Transverse colon (tissue), 4 donors: ENCODE results near the gene RMDN2. TPM values are rescaled to one million over a fixed set of nuclear protein-coding genes. Genes with fewer than 3 reads are reported as not detected.

Source experiments
- DNase-seq: peaks from one replicate; pipeline ENCODE4 v3.0.0-alpha.2; 2019
- H3K27ac ChIP-seq, 4 donors: fragments of 200-600 bp; sonication (generic); 2 replicates each; pipeline ENCODE4 v1.5.1; 2016 to 2018; ENCODE audit warnings: inconsistent platforms in 4 of 4
- H3K27me3 ChIP-seq: fragments of 200-600 bp; sonication (generic); 2 replicates; pipeline ENCODE4 v1.5.1; 2017; ENCODE audit warnings: inconsistent platforms
- H3K36me3 ChIP-seq, 4 donors: fragments of 200-600 bp; sonication (generic); 2 replicates each; pipeline ENCODE4 v1.5.1; 2017 to 2019; ENCODE audit warnings: inconsistent platforms in 4 of 4
- H3K4me1 ChIP-seq, 4 donors: fragments of 200-600 bp; sonication (generic); 2 replicates each; pipeline ENCODE4 v1.5.1; 2017 to 2020; ENCODE audit warnings: inconsistent platforms in 4 of 4
- H3K4me3 ChIP-seq, 4 donors: fragments of 200-600 bp; sonication (generic); 1 replicate in 1 of 4; 2 replicates in 3 of 4; pipeline versions ENCODE4 v1.5.1 to v1.6.1; 2017 to 2019; ENCODE audit warnings: inconsistent platforms in 4 of 4
- H3K9me3 ChIP-seq, 2 donors: fragments of 200-600 bp; sonication (generic); 2 replicates each; pipeline ENCODE4 v1.5.1; 2017 to 2019; ENCODE audit warnings: inconsistent platforms in 2 of 2
- CTCF ChIP-seq, 5 experiments: fragments of 200-600 bp in 3 of 5; fragments of 450-650 bp in 2 of 5; sonication (generic) in 3 of 5; IDR thresholded peaks; 1 replicate in 2 of 5; 2 replicates in 3 of 5; pipeline ENCODE4 v1.5.1; 2016 to 2017; ENCODE audit warnings: antibody characterized with exemption in 5 of 5, inconsistent platforms in 3 of 5, mild to moderate bottlenecking in 2 of 5, moderate library complexity in 1 of 5
- EP300 ChIP-seq: sonication (generic); formaldehyde crosslinking; IDR thresholded peaks from one replicate; pipeline ENCODE4 v1.6.1; 2017; ENCODE audit warnings: antibody characterized with exemption, low read depth
- POLR2A ChIP-seq: fragments of 450-650 bp; IDR thresholded peaks from one replicate; pipeline ENCODE4 v1.6.1; 2016; ENCODE audit warnings: antibody characterized with exemption, mild to moderate bottlenecking, moderate library complexity
- POLR2AphosphoS5 ChIP-seq, 3 donors: sonication (generic); formaldehyde crosslinking; IDR thresholded peaks; one replicate each; pipeline ENCODE4 v1.6.1; 2016; ENCODE audit warnings: antibody characterized with exemption in 3 of 3
- whole genome bisulfite sequencing, 2 donors: methylation state at CpG; one replicate each; pipeline ENCODE4 v1.1.5; 2018; ENCODE audit warnings: low coverage in 1 of 2; 5-methylcytosine and 5-hydroxymethylcytosine counted together
- in situ Hi-C, 4 donors: fragments of 200-750 bp; cut with MboI; loops; one replicate each; pipeline versions ENCODE4 v1.15.0 to v1.15.1; 2017; ENCODE audit warnings: low sequenced_read_pairs in 3 of 4, low pct_ligation_motif_present in 1 of 4, low pct_unique_long_range_greater_than_20kb in 1 of 4
- intact Hi-C: fragments of 100-400 bp; cut with DNase I; formaldehyde crosslinking; loops from one replicate; pipeline ENCODE4 v1.15.1; 2023; ENCODE audit warnings: low total_unique reads
- total RNA-seq, 4 donors: library from RNA; depleted of rRNA; stranded (reverse); fragments of >200 nt; gene quantifications; one replicate each; pipeline ENCODE4 v1.1.0, GENCODE V29; 2016

Gene RMDN2
- total RNA-seq, 4 donors from 2014 or later: 12.3 to 48.3 (median 28.9) TPM

DNA sequence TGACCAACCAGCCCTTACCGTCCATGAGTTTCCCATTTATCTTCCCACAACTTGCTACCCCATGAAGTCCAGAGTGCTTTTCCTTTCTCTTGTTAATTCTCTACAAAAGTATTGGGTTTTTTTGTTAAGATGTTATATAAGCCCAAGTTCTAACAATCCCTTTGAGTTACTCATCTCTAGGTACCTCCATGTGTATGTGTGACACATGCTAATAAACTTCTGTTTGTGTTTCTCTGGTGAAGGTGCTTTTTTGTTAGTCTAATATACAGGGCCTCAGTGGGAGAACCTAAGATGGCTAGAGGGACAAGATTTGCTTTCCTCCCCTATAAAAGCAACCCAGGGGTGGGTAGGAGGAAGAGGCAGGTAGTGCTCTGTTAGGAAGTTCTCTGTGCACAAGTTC is 31.8 kb upstream of the RMDN2 start:
- H3K4me1 ChIP-seq: peaks cover 6 to 30% (median 12%) of the 10 kb centered on the region in 4 donors
- no peaks in the 10 kb centered on the region for H3K36me3 ChIP-seq
- no peaks in the 10 kb centered on the region for H3K9me3 ChIP-seq
- WGBS, 2 donors: 92 to 97% methylated on average over 1 of the region's 1 CpG
- no peak for DNase-seq
- no peak overlapping the region for H3K4me3 ChIP-seq
- no peak for TF ChIP-seq POLR2A
- intact Hi-C loops (no loop called here), in situ Hi-C loops (loop anchor here in 2 of 4 donors (25.0 kb wide), 1 partner anchor 731 kb away; the partner anchor contains the start of gene EIF2AK2 (in 2 of the 2))
- no peaks in the 10 kb centered on the region for H3K27me3 ChIP-seq
- H3K27ac ChIP-seq: no peak overlapping the region

GRCh38 chr2:37894047-37894446 is 31.0 kb upstream of the RMDN2 start:
- in situ Hi-C loops (loop anchor here in 2 of 4 donors (25.0 kb wide), 1 partner anchor 732 kb away; the partner anchor contains the start of gene EIF2AK2 (in 2 of the 2)), intact Hi-C loops (no loop called here)
- DNase-seq: no peak
- Histone ChIP-seq H3K36me3 (no peaks in the 10 kb centered on the region), H3K4me3 (no peak overlapping the region), H3K27me3 (no peaks in the 10 kb centered on the region), H3K27ac (no peak overlapping the region), H3K9me3 (no peaks in the 10 kb centered on the region), H3K4me1 (peaks cover 6 to 30% (median 12%) of the 10 kb centered on the region in 4 donors)
- TF ChIP-seq EP300 (no peak), CTCF (IDR thresholded peaks at IDR 0.05) (no peak), POLR2AphosphoS5 (IDR thresholded peaks at IDR 0.05) (no peak), POLR2A (no peak)
- 91% methylated on average over 7 of the region's 7 CpGs; no CpG with 5 or more reads in 1 of the 2 donors for WGBS, 2 donors

DNA sequence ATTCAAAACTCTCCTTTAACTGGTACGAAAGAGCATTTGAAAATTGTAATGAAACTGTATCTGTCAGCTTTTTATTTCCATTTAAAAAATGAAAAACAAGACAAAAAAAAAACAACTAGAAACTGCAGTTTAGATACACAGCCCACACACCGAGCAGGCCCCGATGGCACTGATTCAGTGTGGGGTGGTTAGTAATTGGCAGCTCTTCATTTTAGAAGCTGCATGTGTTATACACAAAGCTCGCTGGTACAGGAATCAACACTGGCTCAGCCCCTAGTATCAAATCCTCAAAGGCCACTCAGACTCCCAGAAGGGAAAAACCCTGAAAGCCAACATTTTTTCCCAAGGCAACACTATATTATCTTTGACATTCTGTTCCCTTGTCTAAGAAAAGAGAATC is 30.5 kb upstream of the RMDN2 start:
- intact Hi-C loops (no loop called here), in situ Hi-C loops (loop anchor here in 2 of 4 donors (25.0 kb wide), 1 partner anchor 732 kb away; the partner anchor contains the start of gene EIF2AK2 (in 2 of the 2))
- no peaks in the 10 kb centered on the region for H3K27me3 ChIP-seq
- WGBS, 2 donors: 67 to 72% methylated on average over 4 of the region's 4 CpGs
- peaks cover 6 to 30% (median 12%) of the 10 kb centered on the region in 4 donors for H3K4me1 ChIP-seq
- no peak for TF ChIP-seq POLR2AphosphoS5 (IDR thresholded peaks at IDR 0.05)
- TF ChIP-seq CTCF (IDR thresholded peaks at IDR 0.05): no peak
- no peak for TF ChIP-seq EP300
- no peak for TF ChIP-seq POLR2A
- no peak for DNase-seq
- no peaks in the 10 kb centered on the region for H3K9me3 ChIP-seq
- no peaks in the 10 kb centered on the region for H3K36me3 ChIP-seq
- no peak overlapping the region for H3K4me3 ChIP-seq
- no peak overlapping the region for H3K27ac ChIP-seq

DNA sequence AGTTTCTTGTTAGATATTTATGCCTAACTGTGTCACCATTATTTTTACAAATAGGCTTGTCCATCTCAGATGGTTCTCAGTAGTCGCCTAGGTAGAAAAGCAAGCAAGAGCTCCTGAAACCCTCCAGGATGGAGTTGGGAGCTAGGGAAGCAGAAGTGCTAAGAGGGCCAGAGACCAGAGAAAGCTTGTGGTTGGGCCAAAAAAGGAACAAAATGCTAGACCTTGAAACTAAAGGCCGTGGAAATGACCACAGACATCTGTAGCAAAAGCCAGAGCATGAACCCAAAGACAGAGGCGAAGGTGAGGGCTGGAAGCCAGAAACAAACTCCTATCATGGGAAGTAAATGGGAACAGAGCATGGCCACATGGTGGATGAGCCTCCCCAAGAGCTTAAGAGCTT is 29.9 kb upstream of the RMDN2 start:
- 70 to 83% methylated on average over 1 to 3 of the region's 3 CpGs for WGBS, 2 donors
- in situ Hi-C loops: loop anchor here in 2 of 4 donors (25.0 kb wide), 1 partner anchor 733 kb away; the partner anchor contains the start of gene EIF2AK2 (in 2 of the 2)
- intact Hi-C loops: no loop called here

More for the DNA sequence above, 29.9 kb upstream of the RMDN2 start:
- no peaks in the 10 kb centered on the region for H3K27me3 ChIP-seq
- peaks cover 6 to 30% (median 12%) of the 10 kb centered on the region in 4 donors for H3K4me1 ChIP-seq
- H3K36me3 ChIP-seq: no peaks in the 10 kb centered on the region
- H3K9me3 ChIP-seq: no peaks in the 10 kb centered on the region
- TF ChIP-seq CTCF (IDR thresholded peaks at IDR 0.05): no peak
- no peak for TF ChIP-seq POLR2AphosphoS5 (IDR thresholded peaks at IDR 0.05)
- no peak for TF ChIP-seq EP300
- H3K27ac ChIP-seq: no peak overlapping the region
- H3K4me3 ChIP-seq: no peak overlapping the region
- DNase-seq: no peak
